ENCODE measurements around the gene IST1.

Gene IST1

DNA sequence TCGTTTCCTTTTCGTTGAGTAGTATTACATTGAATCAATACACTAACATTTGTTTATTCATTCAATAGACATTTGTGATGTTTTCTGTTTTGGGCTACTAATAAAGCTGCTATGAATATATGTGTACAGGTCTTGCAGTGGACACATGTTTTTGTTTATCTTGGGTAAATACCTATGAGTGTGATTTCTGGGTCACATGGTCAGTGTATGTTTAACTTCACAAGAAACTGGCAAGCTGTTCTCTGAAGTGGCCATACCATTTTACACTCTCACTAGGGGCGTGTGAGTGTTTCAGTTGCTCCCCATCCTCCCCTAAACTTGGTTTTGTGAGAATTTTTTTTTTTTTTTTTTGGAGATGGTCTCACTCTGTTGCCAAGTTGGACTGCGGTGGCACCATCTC lies 69.9 kb downstream of the IST1 start:
- no peak for DNase-seq (ENCODE audit: low read depth)

DNA sequence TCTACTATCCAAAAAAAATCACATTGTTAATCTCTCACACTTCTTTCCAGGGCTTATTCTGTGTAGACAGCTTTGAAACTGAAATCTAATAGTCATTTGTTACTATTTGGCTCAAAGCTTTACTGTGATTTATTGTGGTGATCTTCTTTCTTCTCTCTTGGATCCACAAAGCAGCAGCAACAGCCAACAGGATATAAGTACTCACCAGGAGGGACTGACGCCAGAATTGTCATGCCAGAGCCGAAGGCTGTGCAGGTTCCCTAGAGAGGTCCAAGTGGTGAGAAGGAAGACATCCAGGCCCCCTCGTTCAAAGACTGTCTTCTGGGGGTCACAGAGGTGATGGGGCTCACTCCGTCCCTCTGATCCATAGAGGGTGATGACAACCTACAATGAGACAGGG lies 71.6 kb downstream of the IST1 start:
- DNase-seq (ENCODE audit: low read depth), result no peak

DNA sequence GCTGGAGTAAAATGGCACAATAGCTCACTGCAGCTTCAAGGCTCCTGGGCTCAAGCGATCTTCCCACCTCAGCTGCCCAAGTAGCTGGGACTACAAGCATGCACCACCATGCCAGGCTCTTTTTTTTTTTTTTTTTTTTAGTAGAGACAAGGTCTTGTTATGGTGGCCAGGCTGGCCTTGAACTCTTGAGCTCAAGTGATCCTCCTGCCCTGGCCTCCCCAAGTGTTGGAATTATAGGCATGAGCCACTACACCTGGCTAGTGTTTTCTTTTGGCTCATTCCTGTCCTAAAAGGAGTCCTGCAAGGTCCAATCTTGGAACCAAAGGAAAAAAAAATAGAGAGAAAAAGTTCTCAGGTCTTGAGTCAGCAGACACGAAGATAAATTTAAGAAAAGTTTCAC lies 74.0 kb downstream of the IST1 start:
- no peak for DNase-seq (ENCODE audit: low read depth)

DNA sequence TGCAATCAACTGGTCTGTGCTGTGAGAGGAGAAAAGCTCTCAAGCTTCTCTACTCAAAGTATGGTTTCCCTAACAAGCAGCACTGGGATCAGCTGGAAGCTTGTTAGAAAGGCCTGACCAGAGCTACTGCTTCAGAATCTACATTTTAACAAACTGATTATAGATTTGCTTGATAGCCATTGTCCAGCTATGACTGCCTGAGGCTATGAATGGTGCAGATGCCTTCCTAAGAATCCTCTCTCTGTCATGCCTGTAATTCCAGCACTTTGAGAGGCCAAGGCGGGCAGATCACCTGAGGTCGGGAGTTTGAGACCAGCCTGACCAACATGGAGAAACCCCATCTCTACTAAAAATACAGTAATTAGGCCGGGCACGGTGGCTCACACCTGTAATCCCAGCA lies 76.2 kb downstream of the IST1 start:
- no peak for DNase-seq (ENCODE audit: low read depth)

- no peak for DNase-seq (ENCODE audit: low read depth)
Observed at GRCh38 chr16:71972356-71972755, 77.0 kb downstream of the IST1 start.

- DNase-seq (ENCODE audit: low read depth), result no peak
Observed at GRCh38 chr16:71973001-71973400, 77.7 kb downstream of the IST1 start.

DNA sequence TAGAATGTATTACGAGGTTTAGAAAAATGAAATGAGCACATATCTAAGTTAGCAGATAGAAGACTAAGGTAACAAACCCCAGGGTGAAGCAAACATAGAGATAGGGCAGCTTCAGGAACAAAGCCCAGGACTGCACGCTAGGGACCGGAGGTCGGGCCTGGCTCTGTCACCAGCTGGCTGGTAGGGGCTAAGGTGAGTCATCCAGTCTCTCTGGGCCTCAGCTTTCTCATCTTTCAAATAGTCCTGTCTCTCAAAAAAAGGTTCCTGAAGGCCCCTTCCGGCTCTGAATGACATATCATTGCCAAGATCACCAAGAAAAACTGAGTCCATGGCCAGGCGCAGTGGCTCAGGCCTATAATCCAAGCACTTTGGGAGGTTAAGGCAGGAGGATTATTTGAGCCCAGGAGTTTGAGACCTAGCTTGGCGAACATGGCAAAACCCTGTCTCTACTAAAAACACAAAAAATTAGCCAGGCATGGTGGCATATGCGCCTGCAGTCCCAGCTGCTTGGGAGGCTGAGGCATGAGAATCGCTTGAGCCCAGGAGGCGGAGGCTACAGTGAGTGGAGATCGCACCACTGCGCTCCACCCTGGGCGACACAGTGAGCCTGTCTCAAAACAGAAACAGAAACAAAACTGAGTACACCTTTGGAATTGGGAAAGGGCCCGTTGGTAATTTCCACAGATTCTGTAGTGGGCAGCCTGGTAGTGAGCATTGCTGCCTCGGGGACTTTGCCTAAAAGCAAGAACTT lies 78.9 kb downstream of the IST1 start:
- no peak for DNase-seq (ENCODE audit: low read depth)

All from ELR (cell line).